Fibroblast of villous mesenchyme (primary cell): Measurements from ENCODE around the gene VNN1. TPM values are rescaled to one million over a fixed set of nuclear protein-coding genes. Genes with fewer than 3 reads are reported as not detected.
"Not testable (repeated sequence)": the region's sequence is repeated elsewhere in the genome, so short reads cannot be mapped to it uniquely, and the experiment has no call there.

Experiments used
- DNase-seq: peaks from one replicate; pipeline ENCODE4 v3.0.0-alpha.2; 2010; ENCODE audit warnings: low read depth
- H3K4me3 ChIP-seq: 2 replicates; pipeline ENCODE4 v1.5.1; 2011; ENCODE audit warnings: low read depth, mild to moderate bottlenecking, low read length
- CTCF ChIP-seq: IDR thresholded peaks from 2 replicates; pipeline ENCODE4 v1.5.1; 2012; ENCODE audit warnings: low read depth, mild to moderate bottlenecking, low read length; ENCODE audit not compliant: insufficient read depth
- total RNA-seq: library from RNA; depleted of rRNA; stranded (reverse); fragments of >200 nt; gene quantifications from 2 replicates; pipeline ENCODE4 v1.2.3, GENCODE V29; 2012

Gene VNN1
- total RNA-seq, 1 donor = under 0.01 TPM

GRCh38 chr6:132715204-132715603 lies 1.3 kb upstream of the VNN1 start:
- TF ChIP-seq CTCF = peak; percentile 47
- peak; percentile 66 for DNase-seq
- no peak overlapping the region for H3K4me3 ChIP-seq

- no peak overlapping the region for H3K4me3 ChIP-seq
- no peak for TF ChIP-seq CTCF
- no peak for DNase-seq
Observed at GRCh38 chr6:132714160-132714559, 305 bp upstream of the VNN1 start.

- TF ChIP-seq CTCF = no peak
- DNase-seq = peak; percentile 12
- H3K4me3 ChIP-seq = no peak overlapping the region
Observed at GRCh38 chr6:132712366-132712765, 1.5 kb downstream of the VNN1 start.

- no peak for TF ChIP-seq CTCF
- no peak for DNase-seq
Observed at GRCh38 chr6:132708771-132709170, 5.1 kb downstream of the VNN1 start.

GRCh38 chr6:132708002-132708401 lies 5.9 kb downstream of the VNN1 start:
- no peak overlapping the region for H3K4me3 ChIP-seq
- TF ChIP-seq CTCF = no peak
- no peak for DNase-seq

More at GRCh38 chr6:132708771-132709170, 5.1 kb downstream of the VNN1 start:
- no peak overlapping the region for H3K4me3 ChIP-seq

- DNase-seq = not testable (repeated sequence)
Observed at GRCh38 chr6:132706756-132707155, 7.1 kb downstream of the VNN1 start.

GRCh38 chr6:132703936-132704335 lies 9.9 kb downstream of the VNN1 start:
- DNase-seq = no peak
- no peak overlapping the region for H3K4me3 ChIP-seq
- TF ChIP-seq CTCF = no peak

More at GRCh38 chr6:132706756-132707155, 7.1 kb downstream of the VNN1 start:
- H3K4me3 ChIP-seq = not testable (repeated sequence)
